Stimulated activated CD8-positive, alpha-beta memory T cell treated with anti-CD3 and anti-CD28 coated beads, Interleukin-7, amount 100 ng/mL, for 48 hours (primary cell): Measurements from ENCODE around the gene SLC1A1.

ENCODE experiments used
- DNase-seq, 2 donors: peaks; one replicate each; pipeline ENCODE4 v3.0.0-alpha.2; 2020; ENCODE audit warnings: low read depth in 1 of 2; ENCODE audit errors: extremely low read depth in 1 of 2

The SLC1A1 gene

DNA sequence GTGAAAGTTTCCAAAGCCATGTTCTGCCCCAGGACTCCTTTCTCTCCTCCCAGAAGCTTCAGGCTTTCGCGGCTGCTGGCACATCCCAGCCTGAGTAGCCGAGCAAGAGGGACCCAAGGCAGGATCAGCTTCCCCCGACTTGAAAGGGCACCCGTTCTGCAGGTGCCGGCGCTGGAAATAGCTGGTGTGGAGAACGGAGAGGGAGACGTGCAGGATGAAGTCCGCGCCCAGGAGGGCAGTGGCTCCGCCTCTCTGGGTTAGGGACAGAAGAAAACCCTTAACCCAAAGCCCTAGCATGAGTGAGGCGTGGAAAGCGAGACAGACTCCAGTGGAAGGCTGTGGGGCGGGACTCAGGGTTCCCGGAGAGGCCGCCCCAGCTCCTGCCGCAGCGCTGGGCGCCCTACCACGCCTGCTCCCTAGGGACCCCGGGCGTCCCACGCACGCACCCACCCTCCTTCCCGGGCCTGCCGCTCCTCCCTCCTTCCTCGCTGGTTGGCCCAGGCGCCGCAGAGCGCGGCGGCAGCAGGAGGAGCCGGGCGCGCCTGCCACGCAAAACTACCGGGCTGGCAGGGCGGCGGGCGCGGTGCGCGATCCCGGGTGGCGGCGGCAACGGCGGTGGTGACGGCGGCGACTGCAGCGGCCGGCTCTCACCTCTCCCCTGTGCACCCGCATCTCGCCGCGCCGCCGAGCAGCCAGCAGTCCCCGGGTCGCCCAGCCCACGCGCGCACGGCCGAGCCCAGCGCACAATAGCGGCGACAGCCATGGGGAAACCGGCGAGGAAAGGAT, at the start of gene SLC1A1:
TSS of gene SLC1A1 (plus strand) at position 550 of the 786 bp plus-strand sequence. CDS start at position 762, 212 bp downstream.
- DNase-seq = peak in 1 of 2 donors; percentile 2

DNA sequence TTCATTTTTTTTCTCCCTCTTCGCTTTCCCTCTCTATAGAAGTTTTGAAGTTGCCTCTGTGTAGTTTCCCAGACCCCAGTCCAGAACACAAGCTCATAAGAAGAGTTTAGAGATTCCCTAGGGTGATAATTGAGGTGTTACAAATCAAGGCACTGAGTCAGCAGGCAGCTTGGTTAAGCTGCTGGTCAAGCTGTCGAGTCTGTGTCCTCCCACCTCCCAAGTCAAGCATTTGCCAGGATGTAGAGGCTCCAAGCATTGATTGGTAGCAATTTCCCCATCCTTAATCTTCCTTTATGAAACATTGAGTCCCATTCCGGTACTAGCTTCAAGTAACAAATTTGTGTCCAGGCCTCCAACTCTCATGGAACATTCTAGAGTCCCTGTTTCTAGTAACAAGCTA, 47.5 kb upstream of the SLC1A1 start:
- DNase-seq = no peak

DNA sequence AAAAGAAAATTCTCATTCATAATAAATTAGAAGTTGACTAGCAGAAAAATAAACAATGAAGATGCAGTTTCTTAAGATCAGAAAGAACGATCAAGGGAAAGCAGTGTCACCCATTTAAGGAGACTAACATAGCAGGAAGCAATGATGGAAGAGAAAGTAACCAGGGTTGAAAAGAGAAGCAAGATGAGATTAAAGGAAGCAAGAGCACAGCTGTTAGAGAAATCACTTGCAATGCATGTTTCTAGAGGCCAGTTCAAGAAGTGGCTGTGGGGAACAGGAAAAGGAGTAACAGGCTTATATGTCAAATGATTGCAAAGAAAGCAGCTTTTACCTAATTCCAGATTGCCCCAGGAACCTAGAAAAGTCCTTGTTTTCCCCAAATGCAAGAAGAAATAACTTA, 46.8 kb upstream of the SLC1A1 start:
- no peak for DNase-seq

DNA sequence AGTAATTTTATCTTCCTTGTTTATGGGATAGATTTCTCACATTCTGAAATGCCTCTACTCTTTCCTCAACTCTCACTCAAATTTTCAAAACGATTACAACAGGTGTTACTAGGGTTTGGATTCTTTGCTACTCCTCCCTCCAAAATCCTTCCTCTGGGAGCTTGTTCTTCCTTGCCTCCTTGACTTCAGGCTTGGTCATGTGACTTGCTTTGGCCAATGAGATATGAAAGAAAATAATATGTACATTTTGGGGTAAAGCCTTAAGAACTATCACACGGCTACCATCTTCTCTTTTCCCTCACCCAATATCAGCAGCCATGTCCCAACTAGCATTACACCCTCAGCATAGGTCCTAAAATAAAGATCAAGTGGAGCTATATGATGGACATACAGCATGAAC, 28.8 kb upstream of the SLC1A1 start:
- no peak for DNase-seq

DNA sequence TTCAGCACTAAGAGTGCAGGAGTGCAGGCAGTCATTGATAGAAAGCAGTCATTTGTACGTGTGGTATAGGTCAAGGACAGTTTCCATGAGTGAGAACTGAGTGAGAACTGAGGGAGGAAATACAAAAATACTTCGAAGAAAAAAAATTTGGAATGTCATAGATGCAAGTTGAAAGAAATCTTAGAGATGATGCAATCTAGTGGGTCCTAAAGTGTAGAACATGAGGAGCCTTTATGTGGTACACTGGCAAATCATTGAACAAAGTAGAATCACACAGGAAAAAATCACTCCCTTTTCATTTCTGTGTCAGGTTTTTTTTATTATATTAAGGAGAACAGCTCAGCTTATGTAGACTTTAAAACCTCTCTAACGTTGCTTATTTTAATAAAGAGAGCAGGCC, 26.4 kb upstream of the SLC1A1 start:
- no peak for DNase-seq

DNA sequence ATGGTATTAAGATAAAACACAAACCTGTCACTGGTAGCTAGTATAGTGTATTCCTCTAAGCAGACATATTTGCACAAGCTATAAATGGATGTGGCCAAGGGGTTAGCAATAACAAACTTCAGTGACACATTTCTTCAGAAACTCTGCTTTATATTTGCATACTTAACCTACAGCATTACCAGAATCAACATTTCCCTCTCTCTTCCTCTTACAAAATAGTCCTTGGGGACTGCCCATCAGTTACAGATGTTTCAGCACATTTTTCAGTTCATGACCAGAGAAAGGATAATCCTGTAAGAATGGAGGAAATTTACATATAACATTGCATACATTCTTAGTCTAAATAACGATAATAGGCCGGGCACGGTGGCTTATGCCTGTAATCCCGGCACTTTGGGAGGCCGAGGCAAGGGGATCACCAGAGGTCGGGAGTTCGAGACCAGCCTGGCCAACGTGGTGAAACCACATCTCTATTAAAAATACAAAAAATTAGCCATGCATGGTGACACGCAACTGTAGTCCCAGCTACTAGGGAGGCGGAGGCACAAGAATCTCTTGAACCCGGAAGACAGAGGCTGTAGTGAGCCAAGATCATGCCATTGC, 25.3 kb upstream of the SLC1A1 start:
- no peak for DNase-seq

DNA sequence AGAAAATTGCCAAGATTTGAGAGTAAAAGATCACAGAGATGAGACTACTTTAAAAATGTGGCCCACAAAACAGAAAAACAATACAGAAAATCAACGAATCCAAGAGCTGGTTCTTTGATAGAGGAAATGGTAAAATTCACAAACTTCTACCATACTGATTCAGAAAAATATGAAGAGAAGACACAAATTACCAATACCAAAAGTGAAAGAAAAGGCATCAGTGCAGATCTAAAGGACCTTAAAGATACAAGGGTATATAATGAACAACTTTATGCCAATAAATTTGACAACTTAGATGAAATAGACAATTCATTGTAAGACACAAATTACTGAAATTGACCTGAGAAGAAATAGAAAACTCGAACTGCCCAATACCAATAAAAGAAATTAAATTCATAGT, 24.4 kb upstream of the SLC1A1 start:
- no peak for DNase-seq

DNA sequence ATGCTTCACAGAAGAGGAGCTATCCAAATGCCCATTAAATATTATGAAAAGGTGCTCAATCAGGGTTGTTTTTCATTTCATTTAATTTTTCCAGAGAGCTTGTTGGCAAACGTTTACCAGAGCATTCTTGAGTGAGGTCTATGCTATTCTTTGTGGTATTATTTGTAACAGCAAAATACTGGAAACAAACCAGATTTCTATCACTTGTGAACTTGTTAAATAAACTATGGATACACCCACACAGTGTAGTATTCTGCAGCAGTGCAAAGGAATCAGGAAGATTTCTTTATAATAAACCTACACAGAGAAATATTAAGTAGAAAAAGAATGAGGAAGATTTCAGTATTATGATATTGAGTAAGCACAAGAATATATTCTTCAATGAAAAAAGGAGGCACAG, 15.0 kb upstream of the SLC1A1 start:
- DNase-seq = no peak

DNA sequence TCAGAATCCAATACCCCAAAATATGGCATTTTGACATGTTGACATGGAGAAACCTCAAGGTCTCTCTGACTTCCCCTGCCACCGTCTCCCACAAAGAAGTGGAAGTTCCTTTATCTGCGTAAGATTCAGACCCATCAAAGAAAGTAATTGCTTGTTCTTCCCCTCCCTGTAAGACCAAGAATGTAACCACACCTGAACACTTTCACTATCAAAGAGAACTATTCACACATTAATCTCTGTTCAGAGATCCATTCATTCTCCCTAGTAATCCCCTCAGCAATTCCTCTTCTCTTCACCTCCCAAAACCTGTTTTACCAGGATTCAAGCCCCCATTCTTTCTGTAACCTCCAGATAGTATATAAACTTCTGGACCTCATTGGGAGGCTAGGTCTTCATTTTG, 4.1 kb upstream of the SLC1A1 start:
- DNase-seq = no peak

DNA sequence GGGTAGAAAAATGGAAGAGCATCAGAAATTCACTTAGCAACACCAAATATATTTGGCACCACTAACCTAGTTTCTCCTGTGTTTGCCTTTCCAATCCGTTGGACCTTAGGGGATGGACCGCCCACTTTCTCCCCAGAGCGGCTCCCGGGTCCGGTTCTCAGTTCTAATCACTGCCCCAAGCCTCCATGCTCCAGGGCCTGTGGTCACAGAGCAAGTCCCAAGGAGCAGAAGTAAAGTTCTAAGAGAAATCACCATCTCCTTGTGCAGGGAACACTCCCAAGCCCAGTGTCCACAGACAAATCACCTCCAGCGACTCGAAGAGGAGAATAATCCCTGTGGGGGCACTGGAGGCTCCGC, 728 bp upstream of the SLC1A1 start:
- DNase-seq = no peak

DNA sequence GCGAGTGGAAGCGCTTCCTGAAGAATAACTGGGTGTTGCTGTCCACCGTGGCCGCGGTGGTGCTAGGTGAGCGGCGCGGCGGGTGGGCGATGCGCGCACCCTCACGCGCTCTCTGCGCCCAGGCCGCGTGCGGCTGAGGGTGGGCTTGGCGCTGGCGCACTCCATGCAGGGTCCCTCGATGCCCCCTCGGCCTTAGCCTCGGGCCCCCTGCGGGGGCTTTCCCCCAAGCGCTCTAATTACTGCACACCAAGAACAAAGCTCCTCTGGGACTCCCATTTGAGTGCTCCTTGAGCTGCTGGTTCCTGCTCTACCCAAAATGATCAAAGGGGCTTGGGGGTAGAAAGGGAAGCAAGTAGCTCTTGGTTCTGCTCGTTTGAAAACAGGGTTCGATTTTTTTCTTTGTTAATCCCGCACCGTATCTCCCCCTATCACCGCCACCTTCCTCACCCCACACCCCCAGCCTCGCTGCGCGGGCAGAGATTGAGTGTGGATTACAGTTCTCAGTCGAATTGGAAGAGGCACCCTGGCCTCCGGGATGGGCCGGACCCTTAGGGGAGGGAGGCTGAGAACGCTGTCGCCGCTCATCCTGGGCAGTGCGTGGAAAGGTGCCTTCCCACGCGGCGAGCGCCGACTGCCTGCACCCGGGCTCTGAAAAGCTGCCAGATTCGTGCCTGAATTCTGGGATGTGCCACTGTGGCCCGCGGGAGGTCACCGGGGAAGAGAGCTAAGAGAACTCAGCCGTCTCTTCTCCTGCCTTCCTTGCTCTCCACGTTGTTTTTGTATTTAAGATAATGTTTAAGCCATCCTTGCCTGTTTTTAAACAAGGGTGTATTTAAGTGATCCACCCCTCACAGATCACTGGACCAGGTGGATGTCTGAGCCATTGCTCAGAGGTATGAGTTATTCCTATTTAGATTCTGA, 697 bp downstream of the SLC1A1 start:
- no peak for DNase-seq

DNA sequence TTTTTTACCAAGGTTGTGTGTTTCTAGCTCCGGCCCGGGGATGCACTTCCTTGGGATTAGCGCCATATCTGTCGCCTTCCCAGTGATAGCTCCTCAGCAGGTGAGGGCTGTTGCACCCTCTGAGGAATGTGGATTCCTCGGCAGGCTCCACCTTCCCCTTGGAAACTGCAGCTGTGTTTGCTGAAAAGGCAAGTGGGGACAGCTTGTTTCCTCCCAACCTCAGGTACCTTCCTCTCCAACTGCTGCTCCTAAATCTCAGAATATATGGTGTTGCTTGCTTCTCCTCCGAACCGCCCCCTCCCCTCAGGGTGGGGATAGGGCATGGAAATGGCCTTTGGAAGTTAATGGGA, 1.3 kb downstream of the SLC1A1 start:
- no peak for DNase-seq

DNA sequence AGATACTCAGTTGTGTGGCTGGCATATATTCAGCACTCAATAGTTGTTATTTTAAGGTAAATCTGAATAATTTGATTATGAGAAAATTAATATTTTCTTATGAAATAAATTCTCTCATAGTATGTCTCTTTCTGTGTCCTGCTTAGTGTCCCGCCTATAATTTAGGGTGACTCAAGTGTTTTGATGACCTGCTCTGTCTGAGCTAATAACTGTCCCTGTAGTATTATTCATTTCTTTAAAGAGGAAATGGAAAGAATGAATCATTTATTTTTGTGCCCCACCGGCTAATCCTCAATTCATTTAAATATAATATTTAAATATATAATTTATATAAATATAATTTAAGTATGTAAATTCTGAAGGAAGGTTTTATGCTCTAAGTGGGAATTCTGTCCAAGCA, 4.1 kb downstream of the SLC1A1 start:
- no peak for DNase-seq

DNA sequence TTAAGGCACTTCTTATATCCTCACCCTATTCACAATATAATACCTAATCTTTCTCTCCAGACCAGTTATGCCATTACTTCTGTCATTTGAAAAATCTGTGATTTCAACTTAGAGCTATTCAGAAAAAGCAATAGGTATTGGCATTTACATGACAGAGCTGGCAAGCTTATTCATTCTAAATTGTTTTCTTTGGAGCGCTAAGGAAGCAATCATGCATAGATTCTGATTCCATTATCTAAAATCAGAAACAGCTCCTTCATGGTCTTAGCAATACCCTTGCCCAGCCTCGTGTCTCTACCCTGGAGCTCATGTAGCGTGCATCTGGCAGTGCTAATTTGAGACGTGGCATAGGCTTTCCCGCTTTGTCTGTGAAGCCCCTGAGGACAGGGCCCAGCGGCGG, 4.5 kb downstream of the SLC1A1 start:
- no peak for DNase-seq

DNA sequence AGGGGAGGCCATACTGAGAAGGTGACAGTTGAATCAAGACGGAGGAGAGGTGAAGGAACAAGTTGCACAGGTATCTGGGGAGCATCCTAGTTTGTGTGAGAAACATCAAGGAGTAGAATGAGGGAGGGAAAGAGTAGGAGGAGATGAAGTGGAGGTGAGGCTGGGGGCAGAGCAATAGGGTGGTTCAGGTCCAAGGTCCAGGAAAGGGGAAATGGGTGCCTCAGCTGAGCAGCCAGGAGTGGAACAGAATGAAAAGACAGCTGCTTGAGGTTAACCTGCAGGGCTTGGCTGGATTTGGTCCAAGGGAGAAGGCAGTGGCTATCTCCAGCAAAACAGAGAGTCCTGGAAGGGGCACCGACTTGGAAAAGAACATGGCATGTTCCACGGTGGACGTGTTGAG, 5.3 kb downstream of the SLC1A1 start:
- no peak for DNase-seq

DNA sequence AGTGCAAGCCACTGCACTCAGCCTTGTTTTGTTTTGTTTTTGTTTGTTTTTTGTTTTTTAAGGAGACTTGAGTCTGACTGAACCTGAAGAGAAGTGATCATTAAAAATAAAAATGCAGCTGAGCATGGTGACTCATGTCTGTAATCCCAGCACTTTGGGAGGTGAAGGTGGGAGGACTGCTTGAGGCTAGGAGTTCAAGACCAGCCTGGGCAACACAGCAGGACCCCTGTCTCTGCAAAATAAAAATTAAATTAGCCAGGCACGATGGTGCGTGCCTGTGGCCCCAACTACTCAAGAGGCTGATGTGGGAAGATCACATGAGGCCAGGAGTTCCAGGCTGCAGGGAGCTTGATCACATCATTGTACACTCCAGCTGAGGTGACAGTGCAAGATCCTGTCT, 6.2 kb downstream of the SLC1A1 start:
- DNase-seq = no peak

DNA sequence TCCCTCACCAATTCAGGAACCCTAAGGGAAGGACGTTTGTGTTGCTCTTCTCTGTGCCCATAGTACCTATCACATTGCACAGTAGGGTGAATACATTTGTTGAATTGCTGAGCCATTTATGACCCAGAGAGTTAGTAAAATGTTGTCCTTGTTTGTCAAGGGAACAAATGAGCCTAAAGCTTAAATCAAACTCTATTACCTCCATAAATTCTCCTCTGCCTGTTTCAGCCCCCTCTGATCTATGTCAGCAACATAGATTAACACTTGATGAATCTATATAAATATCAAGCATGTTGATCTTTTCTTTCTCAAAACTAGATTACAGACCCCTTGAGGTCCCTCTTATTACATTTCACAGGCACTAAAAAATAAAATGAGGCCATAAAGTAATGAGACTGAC, 7.1 kb downstream of the SLC1A1 start:
- DNase-seq = no peak

DNA sequence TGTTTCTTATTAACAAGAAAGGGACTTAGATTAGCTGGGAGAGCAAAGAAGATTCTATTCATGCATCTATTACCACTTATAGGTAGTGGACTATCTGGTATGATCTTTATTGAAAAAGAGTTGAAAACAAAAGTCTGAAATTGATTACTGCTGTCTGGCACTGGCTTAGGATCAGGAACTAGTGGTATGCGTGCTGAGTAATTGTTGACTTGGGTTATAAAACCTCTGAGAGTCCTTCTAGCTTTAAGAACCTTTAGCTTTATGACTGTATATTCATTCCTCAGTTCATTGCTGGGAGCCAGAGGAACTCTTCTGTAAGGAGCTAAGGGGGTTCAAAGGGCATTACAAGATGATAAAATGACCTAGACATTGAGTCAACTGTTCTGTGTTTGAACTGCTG, 7.6 kb downstream of the SLC1A1 start:
- DNase-seq = no peak

DNA sequence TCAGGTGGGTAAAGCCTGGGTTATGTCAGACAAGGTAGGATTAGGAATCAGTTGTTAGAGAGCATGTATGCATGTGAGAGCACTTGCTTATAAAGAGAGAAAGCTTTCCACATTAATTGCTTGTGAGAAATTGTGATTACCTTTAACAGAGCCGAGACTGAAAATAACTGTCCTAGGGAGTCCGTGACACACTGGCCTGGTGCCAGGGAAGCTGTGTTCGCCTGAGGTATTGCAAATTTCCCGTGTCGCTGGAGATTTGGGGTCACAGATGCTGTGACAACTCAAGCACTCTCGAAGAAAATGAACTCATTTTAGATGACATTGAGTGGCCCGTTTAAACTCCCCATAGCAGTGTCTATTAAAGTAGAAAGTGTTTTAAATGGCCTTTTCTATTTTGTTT, 9.6 kb downstream of the SLC1A1 start:
- DNase-seq = no peak

DNA sequence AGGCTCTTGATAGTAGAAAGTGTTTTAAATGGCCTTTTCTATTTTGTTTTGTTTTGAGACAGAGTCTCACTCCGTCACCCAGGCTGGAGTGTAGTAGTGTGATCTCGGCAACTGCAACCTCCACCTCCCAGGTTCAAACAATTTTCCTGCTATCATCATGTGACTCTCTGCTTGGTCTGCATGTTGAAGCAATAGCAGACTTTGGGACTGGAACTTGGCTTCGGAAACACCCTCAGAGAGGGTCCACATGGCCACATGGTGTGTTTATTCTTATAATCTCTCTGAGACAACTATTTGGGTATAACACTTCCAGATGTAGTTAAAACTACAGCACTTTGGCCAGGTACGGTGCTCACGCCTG, 10.9 kb downstream of the SLC1A1 start:
- no peak for DNase-seq

DNA sequence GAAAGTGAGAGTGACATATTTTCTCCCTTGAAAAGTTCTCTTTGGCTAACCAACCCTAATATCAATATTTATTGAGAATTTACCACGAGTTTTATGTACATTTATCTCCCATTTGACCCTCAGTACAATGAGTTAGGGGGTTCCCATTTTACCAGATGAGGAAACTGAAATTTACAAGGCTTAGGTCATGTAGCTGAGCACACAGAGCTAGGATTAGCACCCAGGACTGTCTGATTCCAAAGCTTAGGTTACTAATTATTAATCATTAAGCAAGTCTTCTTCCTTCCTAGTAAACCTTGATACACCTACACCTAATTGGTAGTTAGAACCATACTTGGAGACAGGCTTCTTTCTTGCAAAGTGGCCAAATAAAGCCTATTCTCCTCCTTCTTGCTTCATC, 12.2 kb downstream of the SLC1A1 start:
- DNase-seq = no peak

DNA sequence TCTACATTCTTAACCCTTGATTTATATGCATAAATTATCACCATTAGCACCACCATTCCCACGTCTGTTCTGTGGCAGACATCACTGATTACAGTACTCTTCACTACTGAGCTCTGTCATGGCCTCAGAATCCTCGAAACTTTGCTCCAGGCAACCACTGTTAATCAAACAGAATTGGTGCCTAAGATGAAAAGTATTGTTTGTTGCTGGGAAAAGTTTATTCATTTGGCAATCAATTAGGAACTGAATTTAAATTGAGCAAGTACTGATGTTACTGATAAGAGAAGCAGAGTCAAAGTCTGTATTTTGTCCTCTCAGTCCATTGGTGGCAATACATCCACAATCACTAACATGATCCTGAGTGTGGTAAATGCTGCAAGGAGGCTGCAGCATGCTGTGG, 12.8 kb downstream of the SLC1A1 start:
- DNase-seq = no peak
